Omental fat pad (tissue), 4 donors: Measurements from ENCODE around the gene MSMP. TPM values are rescaled to one million over a fixed set of nuclear protein-coding genes. Genes with fewer than 3 reads are reported as not detected.

Experiments used
- ATAC-seq: fragments of 150-250 bp; one replicate; pipeline ENCODE4 v1.9.1; 2016; ENCODE audit warnings: mild to moderate bottlenecking, moderate library complexity; ENCODE audit not compliant: low FRiP score
- DNase-seq: peaks from one replicate; pipeline ENCODE4 v3.0.0-alpha.2; 2019; ENCODE audit warnings: low spot score
- total RNA-seq, 4 donors: library from RNA; depleted of rRNA; stranded (reverse); fragments of >200 nt; gene quantifications; one replicate each; pipeline ENCODE4 v1.1.0, GENCODE V29; 2016
- TF ChIP-seq, protein P1 (sequence below), 3 donors: fragments of 450-650 bp; IDR thresholded peaks; one replicate each; pipeline ENCODE4 v1.5.1; 2016 to 2017; ENCODE audit warnings: antibody characterized with exemption in 3 of 3, mild to moderate bottlenecking in 3 of 3, moderate library complexity in 2 of 3

Gene MSMP
- total RNA-seq, 4 donors from 2014 or later, result not detected

DNA sequence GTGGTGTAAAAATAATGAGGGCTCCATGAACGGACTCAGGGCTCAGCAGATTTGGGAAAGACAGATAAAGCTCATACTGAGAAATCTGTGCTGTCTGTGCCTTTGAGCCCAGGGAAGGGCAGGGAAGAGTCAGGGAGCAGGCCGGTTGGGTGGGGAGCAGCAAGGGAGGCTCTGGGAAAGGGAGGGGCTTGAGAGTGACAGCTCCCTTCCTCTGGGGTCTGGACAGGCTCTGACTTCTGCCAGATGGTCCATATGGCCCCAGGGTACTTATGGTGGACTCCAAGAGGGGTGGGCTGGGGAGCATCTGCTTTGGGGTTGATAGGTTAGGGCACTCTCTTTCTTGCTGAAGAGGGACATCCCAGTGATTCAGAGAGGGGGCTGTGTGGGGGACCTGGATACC lies 39.4 kb upstream of the MSMP start:
- ATAC-seq (no peak), DNase-seq (no peak)
- TF ChIP-seq, protein P1, sequence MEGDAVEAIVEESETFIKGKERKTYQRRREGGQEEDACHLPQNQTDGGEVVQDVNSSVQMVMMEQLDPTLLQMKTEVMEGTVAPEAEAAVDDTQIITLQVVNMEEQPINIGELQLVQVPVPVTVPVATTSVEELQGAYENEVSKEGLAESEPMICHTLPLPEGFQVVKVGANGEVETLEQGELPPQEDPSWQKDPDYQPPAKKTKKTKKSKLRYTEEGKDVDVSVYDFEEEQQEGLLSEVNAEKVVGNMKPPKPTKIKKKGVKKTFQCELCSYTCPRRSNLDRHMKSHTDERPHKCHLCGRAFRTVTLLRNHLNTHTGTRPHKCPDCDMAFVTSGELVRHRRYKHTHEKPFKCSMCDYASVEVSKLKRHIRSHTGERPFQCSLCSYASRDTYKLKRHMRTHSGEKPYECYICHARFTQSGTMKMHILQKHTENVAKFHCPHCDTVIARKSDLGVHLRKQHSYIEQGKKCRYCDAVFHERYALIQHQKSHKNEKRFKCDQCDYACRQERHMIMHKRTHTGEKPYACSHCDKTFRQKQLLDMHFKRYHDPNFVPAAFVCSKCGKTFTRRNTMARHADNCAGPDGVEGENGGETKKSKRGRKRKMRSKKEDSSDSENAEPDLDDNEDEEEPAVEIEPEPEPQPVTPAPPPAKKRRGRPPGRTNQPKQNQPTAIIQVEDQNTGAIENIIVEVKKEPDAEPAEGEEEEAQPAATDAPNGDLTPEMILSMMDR (IDR thresholded peaks at IDR 0.05), result no peak

DNA sequence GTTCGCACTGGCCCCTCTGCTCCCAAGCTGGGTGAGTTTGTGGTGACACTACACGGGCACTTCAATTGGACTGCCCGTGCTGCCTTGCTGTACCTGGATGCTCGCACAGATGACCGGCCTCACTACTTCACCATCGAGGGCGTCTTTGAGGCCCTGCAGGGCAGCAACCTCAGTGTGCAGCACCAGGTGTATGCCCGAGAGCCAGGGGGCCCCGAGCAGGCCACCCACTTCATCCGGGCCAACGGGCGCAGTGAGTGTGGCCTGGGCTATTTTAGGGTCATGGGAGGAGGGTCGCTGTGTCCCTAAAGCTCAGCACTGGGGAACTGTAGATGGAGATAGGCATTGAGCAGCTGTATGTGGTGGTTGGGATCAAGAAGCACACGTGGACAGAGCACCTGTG lies 38.8 kb upstream of the MSMP start:
- ATAC-seq, result no peak
- DNase-seq, result no peak

DNA sequence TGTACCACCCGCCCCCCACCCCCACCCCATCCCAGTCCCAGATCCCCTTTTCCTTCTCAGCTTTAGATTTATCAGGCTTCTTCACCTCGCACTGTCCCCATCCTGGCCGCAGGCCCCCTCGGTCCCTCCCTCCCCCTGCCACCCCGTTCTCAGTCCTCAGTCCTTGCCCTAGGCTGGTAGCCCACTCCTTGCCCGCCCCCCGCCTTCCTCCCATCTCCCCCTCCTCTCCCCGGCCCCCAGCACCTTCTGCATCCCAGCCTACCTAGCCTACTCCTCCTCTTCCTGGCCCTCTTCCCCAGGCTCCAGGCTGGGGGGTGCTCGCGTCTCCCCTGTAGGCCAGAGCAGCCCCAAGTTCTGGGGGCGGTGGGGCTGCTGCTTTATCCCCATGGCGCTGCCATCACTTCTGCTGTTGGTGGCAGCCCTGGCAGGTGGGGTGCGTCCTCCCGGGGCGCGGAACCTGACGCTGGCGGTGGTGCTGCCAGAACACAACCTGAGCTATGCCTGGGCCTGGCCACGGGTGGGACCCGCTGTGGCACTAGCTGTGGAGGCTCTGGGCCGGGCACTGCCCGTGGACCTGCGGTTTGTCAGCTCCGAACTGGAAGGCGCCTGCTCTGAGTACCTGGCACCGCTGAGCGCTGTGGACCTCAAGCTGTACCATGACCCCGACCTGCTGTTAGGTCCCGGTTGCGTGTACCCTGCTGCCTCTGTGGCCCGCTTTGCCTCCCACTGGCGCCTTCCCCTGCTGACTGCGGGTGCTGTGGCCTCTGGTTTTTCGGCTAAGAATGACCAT lies 38.1 kb upstream of the MSMP start:
- no peak for DNase-seq
- TF ChIP-seq, protein P1 (IDR thresholded peaks at IDR 0.05), result no peak
- no peak for ATAC-seq

More for the DNA sequence above, 38.8 kb upstream of the MSMP start:
- TF ChIP-seq, protein P1 (IDR thresholded peaks at IDR 0.05), result no peak

DNA sequence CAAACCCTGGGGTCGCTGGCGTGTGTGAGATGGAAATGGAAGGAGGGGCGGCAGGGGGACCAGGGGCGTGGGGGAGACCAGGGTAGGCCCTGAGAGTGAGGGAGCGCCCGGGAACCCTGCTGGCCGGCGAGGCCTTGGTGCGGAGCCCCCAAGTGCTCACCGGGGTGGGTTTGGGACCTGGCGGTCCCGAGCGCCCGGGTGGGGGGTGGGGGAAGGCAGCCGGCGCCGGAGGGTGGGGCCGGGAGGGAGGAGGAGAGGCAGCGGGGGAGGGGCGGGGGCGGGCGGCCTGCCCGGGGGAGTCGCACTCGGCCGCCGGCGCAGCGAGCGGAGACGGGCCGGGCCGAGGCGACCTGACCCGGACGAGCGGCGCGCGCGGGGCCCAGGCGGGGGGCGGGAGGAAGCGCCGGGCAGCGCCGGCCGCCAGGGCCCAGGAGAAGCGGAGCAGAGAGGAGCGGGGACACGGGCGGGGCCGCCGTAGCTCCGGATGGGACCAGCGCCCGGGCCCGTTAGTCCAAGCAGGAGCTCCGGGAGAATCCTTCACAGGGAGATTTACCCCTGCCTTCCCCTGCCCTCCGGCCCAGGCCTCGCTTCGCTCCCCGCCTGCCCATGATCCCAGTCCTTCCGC lies 37.3 kb upstream of the MSMP start, which contains the start of gene NPR2:
NPR2 (plus strand) TSS at position 295 of the 625 bp plus-strand sequence. CDS start 818 bp downstream, outside the sequence.
- DNase-seq, result no peak
- TF ChIP-seq, protein P1 (IDR thresholded peaks at IDR 0.05), result no peak
- ATAC-seq, result peak; percentile 60

DNA sequence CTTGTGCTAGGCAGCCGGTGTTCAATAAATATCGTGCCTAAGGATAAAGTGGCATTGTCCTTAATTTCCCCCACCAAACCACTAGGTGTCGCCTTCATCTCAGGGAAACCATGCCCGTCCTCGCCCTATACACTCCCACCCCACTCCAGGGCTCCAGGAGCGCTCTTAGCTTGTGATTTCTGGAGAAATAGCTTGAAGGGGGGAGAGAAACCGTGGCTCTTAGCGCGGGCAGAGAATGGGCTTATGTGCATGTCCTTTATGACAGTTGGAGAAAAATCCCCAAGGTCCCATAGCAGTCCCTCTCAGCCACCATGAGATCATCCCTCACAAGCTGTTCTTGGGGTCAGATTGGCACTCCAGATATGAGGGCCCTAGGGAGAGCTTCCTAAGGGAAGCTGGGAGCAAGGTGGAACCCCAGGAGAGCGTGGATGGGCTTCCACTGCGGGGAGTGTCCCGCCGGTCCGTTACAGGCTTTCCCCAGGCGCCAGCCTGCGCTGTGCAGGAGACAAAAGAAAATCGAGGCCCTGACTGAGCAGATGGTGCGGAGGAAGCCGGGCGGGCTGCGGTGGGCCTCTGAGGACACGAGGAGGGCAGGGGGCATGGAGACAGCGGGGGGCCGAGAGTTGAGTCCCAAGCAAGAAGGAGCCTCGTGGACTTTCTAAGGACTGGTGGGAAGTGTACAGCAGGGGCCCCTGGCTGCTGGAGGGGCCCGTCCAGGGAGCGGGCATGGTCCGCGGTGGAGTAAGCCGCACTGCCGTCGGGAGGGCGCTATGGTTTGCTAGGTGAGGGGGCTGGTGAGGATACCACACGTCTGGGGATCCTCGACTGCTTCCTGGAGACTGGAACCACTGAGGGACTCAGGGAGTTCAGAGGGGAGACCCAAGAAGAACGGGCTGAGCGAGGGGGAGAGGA lies 36.6 kb upstream of the MSMP start:
- no peak for DNase-seq
- peak; percentile 76 for ATAC-seq
- TF ChIP-seq, protein P1 (IDR thresholded peaks at IDR 0.05), result peak in 2 of 3 donors; percentile 21 to 79

DNA sequence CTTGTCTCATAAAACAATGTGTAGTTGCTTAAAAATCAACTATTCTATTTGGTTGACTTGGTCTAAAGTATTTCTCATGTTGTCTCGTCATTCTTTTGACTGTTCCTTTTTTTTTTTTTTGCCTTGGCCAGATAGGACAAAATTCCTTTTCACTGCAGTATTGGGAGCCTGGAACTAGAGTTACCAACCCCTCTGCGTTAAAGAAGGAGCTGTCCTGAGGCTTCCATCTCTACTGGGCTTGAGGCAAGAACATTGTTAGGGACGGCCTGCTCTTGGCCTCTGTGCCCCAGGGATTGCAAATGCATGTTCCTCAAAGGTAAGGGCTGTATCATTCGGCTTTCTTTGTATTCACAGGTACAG lies 35.9 kb upstream of the MSMP start:
- TF ChIP-seq, protein P1 (IDR thresholded peaks at IDR 0.05), result no peak
- ATAC-seq (no peak), DNase-seq (no peak)
